ENCODE data around the gene IQGAP2. TPM values are rescaled to one million over a fixed set of nuclear protein-coding genes. Genes with fewer than 3 reads are reported as not detected.

Gene IQGAP2
- total RNA-seq, 1 experiment from 2014 or later = 1.5 TPM

- Mint-ChIP-seq H3K9me3 (ENCODE audit: unreplicated experiment) (no peaks in the 10 kb centered on the region), H3K4me3 (ENCODE audit: unreplicated experiment) (no peak overlapping the region), H3K27ac (ENCODE audit: low read depth, unreplicated experiment) (no peak overlapping the region), H3K4me1 (ENCODE audit: insufficient read depth, unreplicated experiment) (no peaks in the 10 kb centered on the region), H3K36me3 (ENCODE audit: insufficient read depth, unreplicated experiment) (peaks cover 11% of the 10 kb centered on the region), H3K27me3 (ENCODE audit: insufficient read depth, unreplicated experiment) (no peaks in the 10 kb centered on the region)
- DNase-seq (ENCODE audit: unreplicated experiment) = no peak
- no peak for TF ChIP-seq CTCF (IDR thresholded peaks at IDR 0.05; ENCODE audit: unreplicated experiment)
- CTCF ChIA-PET = no interaction called here
- no TSS peak for BruUV-seq (replicated peaks)
- POLR2A ChIA-PET = no interaction called here
- intact Hi-C loops (cut with micrococcal nuclease) = no loop called here
These were observed 152.0 kb downstream of the IQGAP2 start for GRCh38 chr5:76555114-76555513.

GRCh38 chr5:76555717-76556116, 152.6 kb downstream of the IQGAP2 start:
- peaks cover 11% of the 10 kb centered on the region for H3K36me3 Mint-ChIP-seq (ENCODE audit: insufficient read depth, unreplicated experiment)
- H3K4me3 Mint-ChIP-seq (ENCODE audit: unreplicated experiment) = no peak overlapping the region
- no peak overlapping the region for H3K27ac Mint-ChIP-seq (ENCODE audit: low read depth, unreplicated experiment)
- ChIA-PET CTCF (interaction anchor here (0.6 kb wide), 1 partner anchor 28 kb away, joined by 3 read pairs; no protein-coding TSS in a partner anchor), POLR2A (no interaction called here)
- BruUV-seq (replicated peaks) = no TSS peak
- no peaks in the 10 kb centered on the region for H3K4me1 Mint-ChIP-seq (ENCODE audit: insufficient read depth, unreplicated experiment)
- no peak for DNase-seq (ENCODE audit: unreplicated experiment)
- H3K9me3 Mint-ChIP-seq (ENCODE audit: unreplicated experiment) = no peaks in the 10 kb centered on the region
- no peaks in the 10 kb centered on the region for H3K27me3 Mint-ChIP-seq (ENCODE audit: insufficient read depth, unreplicated experiment)
- intact Hi-C loops (cut with micrococcal nuclease) = no loop called here
- TF ChIP-seq CTCF (IDR thresholded peaks at IDR 0.05; ENCODE audit: unreplicated experiment) = no peak

- no TSS peak for BruUV-seq (replicated peaks)
- Mint-ChIP-seq H3K4me1 (ENCODE audit: insufficient read depth, unreplicated experiment) (no peaks in the 10 kb centered on the region), H3K4me3 (ENCODE audit: unreplicated experiment) (no peak overlapping the region), H3K36me3 (ENCODE audit: insufficient read depth, unreplicated experiment) (peaks cover 11% of the 10 kb centered on the region), H3K27me3 (ENCODE audit: insufficient read depth, unreplicated experiment) (peaks cover 6% of the 10 kb centered on the region), H3K9me3 (ENCODE audit: unreplicated experiment) (no peaks in the 10 kb centered on the region), H3K27ac (ENCODE audit: low read depth, unreplicated experiment) (no peak overlapping the region)
- ChIA-PET POLR2A (no interaction called here), CTCF (interaction anchor here (1.0 kb wide), 1 partner anchor 14 kb away, joined by 3 read pairs; no protein-coding TSS in a partner anchor)
- TF ChIP-seq CTCF (IDR thresholded peaks at IDR 0.05; ENCODE audit: unreplicated experiment) = no peak
- intact Hi-C loops (cut with micrococcal nuclease) = no loop called here
- DNase-seq (ENCODE audit: unreplicated experiment) = no peak
These were observed 153.6 kb downstream of the IQGAP2 start for GRCh38 chr5:76556511-76557221.

- no peak overlapping the region for H3K4me3 Mint-ChIP-seq (ENCODE audit: unreplicated experiment)
- H3K27me3 Mint-ChIP-seq (ENCODE audit: insufficient read depth, unreplicated experiment) = peaks cover 39% of the 10 kb centered on the region
- no peak overlapping the region for H3K27ac Mint-ChIP-seq (ENCODE audit: low read depth, unreplicated experiment)
- intact Hi-C loops (cut with micrococcal nuclease) = no loop called here
- POLR2A ChIA-PET = no interaction called here
- CTCF ChIA-PET = interaction anchor here (1.3 kb wide), 1 partner anchor 22 kb away, joined by 4 read pairs; no protein-coding TSS in a partner anchor
- no peak for DNase-seq (ENCODE audit: unreplicated experiment)
- H3K9me3 Mint-ChIP-seq (ENCODE audit: unreplicated experiment) = no peaks in the 10 kb centered on the region
- no peak for TF ChIP-seq CTCF (IDR thresholded peaks at IDR 0.05; ENCODE audit: unreplicated experiment)
- no TSS peak for BruUV-seq (replicated peaks)
- peaks cover 4% of the 10 kb centered on the region for H3K36me3 Mint-ChIP-seq (ENCODE audit: insufficient read depth, unreplicated experiment)
- H3K4me1 Mint-ChIP-seq (ENCODE audit: insufficient read depth, unreplicated experiment) = no peaks in the 10 kb centered on the region
These were observed 158.1 kb downstream of the IQGAP2 start for GRCh38 chr5:76560952-76561891.
